ENCODE data around the gene LY86. TPM values are rescaled to one million over a fixed set of nuclear protein-coding genes. Genes with fewer than 3 reads are reported as not detected.

Gene LY86
- total RNA-seq, 1 experiment from 2014 or later: not detected

DNA sequence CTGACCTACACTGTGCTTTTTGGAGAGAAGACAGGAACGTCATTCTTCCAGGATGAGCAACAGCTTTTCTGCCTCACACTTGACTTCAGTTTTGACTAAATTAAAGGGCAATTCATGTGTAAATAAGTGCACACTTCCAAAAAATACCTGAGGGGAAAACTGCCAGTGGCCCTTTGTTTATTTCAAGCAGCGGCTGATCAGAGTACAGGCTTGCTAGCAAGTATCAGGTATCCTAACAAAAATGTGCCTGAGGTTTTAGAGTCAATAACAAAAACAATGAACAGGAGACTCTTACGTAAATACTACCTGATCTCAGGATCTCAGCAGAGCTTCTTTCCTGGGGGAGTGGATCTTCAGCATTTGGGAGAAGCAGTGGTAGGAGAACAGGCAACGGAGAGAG lies 12.4 kb downstream of the LY86 start:
- H3K79me2 ChIP-seq (ENCODE audit: insufficient read depth, low read length): no peaks in the 10 kb centered on the region
- H2BK5ac ChIP-seq (ENCODE audit: insufficient read length, low read length): no peak overlapping the region
- H3K9me3 ChIP-seq (ENCODE audit: control insufficient read depth, low read depth, low read length): no peaks in the 10 kb centered on the region
- Mint-ChIP-seq H3K4me3 (no peak overlapping the region), H3K9me3 (no peaks in the 10 kb centered on the region), H3K4me1 (peaks cover 7 to 10% of the 10 kb centered on the region in 2 experiments), H3K36me3 (ENCODE audit: insufficient read depth in 1 of 3, low read depth in 3 of 3) (peaks cover 0 to 2% (median 0%) of the 10 kb centered on the region in 3 experiments; a peak in 1 of 7 replicates), H3K27me3 (ENCODE audit: low read depth) (no peaks in the 10 kb centered on the region; the same call in 1 of the 2 replicates), H3K27ac (no peak overlapping the region)
- H4K91ac ChIP-seq (ENCODE audit: insufficient read length, low read depth, low read length): no peak overlapping the region
- no peaks in the 10 kb centered on the region for H4K20me1 ChIP-seq (ENCODE audit: control insufficient read depth, insufficient read depth, insufficient read length)
- H3T11ph ChIP-seq (ENCODE audit: low read length): no peak overlapping the region
- no peak overlapping the region for H2BK120ac ChIP-seq (ENCODE audit: low read depth, low read length, poor library complexity, severe bottlenecking)
- H3K18ac ChIP-seq (ENCODE audit: insufficient read length, low read depth, low read length): no peak overlapping the region
- no peak overlapping the region for H3K27ac ChIP-seq (ENCODE audit: insufficient read length, low read depth, low read length)
- H3K23ac ChIP-seq (ENCODE audit: insufficient read length, low read depth, low read length): no peak overlapping the region
- no peaks in the 10 kb centered on the region for H3K79me1 ChIP-seq (ENCODE audit: insufficient read depth, low read depth, low read length, poor library complexity, severe bottlenecking)
- H3K23me2 ChIP-seq (ENCODE audit: insufficient read length, low read depth, low read length, poor library complexity, severe bottlenecking): no peaks in the 10 kb centered on the region
- H3K14ac ChIP-seq (ENCODE audit: insufficient read depth, low read length): no peak overlapping the region
- H2BK15ac ChIP-seq (ENCODE audit: low read depth, low read length): no peak overlapping the region
- H2AFZ ChIP-seq (ENCODE audit: low read length): no peak overlapping the region
- H4K5ac ChIP-seq (ENCODE audit: insufficient read length, low read depth, low read length): no peak overlapping the region
- H2AK5ac ChIP-seq (ENCODE audit: insufficient read length, low read length): no peak overlapping the region
- no peak overlapping the region for H3K56ac ChIP-seq (ENCODE audit: insufficient read length, low read depth, low read length)
- H2BK20ac ChIP-seq (ENCODE audit: low read depth, low read length, poor library complexity, severe bottlenecking): no peak overlapping the region
- no CpG with 5 or more reads among the region's 4 CpGs for WGBS (ENCODE audit: extremely low coverage, insufficient read length, low lambda C conversion rate)
- H3K4me2 ChIP-seq (ENCODE audit: insufficient read depth, insufficient read length, low read length): no peak overlapping the region
- H4K8ac ChIP-seq (replicated peaks; ENCODE audit: insufficient read length, low read depth, low read length): no peak overlapping the region
- no peak overlapping the region for H2BK12ac ChIP-seq (ENCODE audit: insufficient read length, low read depth, low read length)
- H3K9ac ChIP-seq (ENCODE audit: extremely low read depth, insufficient read length, low read length): no peak overlapping the region
- no peak for DNase-seq
- peaks cover 2% of the 10 kb centered on the region; the same call in 1 of the 2 replicates for H3K4me1 ChIP-seq (ENCODE audit: insufficient read depth, low read length)
- no peaks in the 10 kb centered on the region for H3K27me3 ChIP-seq (ENCODE audit: insufficient read depth, low read length)
- H3K4ac ChIP-seq (ENCODE audit: low read depth, low read length): no peak overlapping the region
- TF ChIP-seq, protein P1, sequence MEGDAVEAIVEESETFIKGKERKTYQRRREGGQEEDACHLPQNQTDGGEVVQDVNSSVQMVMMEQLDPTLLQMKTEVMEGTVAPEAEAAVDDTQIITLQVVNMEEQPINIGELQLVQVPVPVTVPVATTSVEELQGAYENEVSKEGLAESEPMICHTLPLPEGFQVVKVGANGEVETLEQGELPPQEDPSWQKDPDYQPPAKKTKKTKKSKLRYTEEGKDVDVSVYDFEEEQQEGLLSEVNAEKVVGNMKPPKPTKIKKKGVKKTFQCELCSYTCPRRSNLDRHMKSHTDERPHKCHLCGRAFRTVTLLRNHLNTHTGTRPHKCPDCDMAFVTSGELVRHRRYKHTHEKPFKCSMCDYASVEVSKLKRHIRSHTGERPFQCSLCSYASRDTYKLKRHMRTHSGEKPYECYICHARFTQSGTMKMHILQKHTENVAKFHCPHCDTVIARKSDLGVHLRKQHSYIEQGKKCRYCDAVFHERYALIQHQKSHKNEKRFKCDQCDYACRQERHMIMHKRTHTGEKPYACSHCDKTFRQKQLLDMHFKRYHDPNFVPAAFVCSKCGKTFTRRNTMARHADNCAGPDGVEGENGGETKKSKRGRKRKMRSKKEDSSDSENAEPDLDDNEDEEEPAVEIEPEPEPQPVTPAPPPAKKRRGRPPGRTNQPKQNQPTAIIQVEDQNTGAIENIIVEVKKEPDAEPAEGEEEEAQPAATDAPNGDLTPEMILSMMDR (conservative IDR thresholded peaks at IDR 0.05): no peak

Measured in H9 (cell line).